Nucleus accumbens (tissue), 56 donors: ENCODE measurements around the gene ARID5B.

ENCODE experiments used
- DNase-seq, 56 donors: peaks; one replicate each; lab custom pipeline; 2025; lab: John Stamatoyannopoulos, UW

The ARID5B gene

GRCh38 chr10:61882621-61883370 is 18.7 kb upstream of the ARID5B start:
- peak in 4 of 56 donors; percentile 2 to 6 (median 2) for DNase-seq

- DNase-seq = no peak
These were observed 18.0 kb upstream of the ARID5B start for GRCh38 chr10:61883371-61884025.

- DNase-seq = no peak
These were observed 13.7 kb upstream of the ARID5B start for GRCh38 chr10:61887772-61888171.

GRCh38 chr10:61888744-61889143 is 12.8 kb upstream of the ARID5B start:
- no peak for DNase-seq

- DNase-seq = no peak
These were observed 11.1 kb upstream of the ARID5B start for GRCh38 chr10:61890430-61890829.

GRCh38 chr10:61890881-61891409 is 10.6 kb upstream of the ARID5B start:
- DNase-seq = no peak

- no peak for DNase-seq
These were observed 9.5 kb upstream of the ARID5B start for GRCh38 chr10:61891906-61892585.

- no peak for DNase-seq
These were observed 8.5 kb upstream of the ARID5B start for GRCh38 chr10:61892961-61893360.

GRCh38 chr10:61894133-61894532 is 7.4 kb upstream of the ARID5B start:
- DNase-seq = no peak

- DNase-seq = no peak
These were observed 5.5 kb upstream of the ARID5B start for GRCh38 chr10:61895898-61896600.

- peak in 49 of 56 donors; percentile 6 to 77 (median 45) for DNase-seq
These were observed 4.4 kb upstream of the ARID5B start for GRCh38 chr10:61896854-61897661.

GRCh38 chr10:61897671-61898434 is 3.6 kb upstream of the ARID5B start:
- DNase-seq = peak in 38 of 56 donors; percentile 3 to 75 (median 40)

- no peak for DNase-seq
These were observed 3.1 kb upstream of the ARID5B start for GRCh38 chr10:61898435-61898778.

- no peak for DNase-seq
These were observed 2.4 kb upstream of the ARID5B start for GRCh38 chr10:61899069-61899531.

GRCh38 chr10:61899663-61899996 is 1.9 kb upstream of the ARID5B start:
- no peak for DNase-seq

- peak in 44 of 56 donors; percentile 3 to 70 (median 36) for DNase-seq
These were observed 1.3 kb upstream of the ARID5B start for GRCh38 chr10:61899997-61900828.

- peak in 25 of 56 donors; percentile 16 to 78 (median 51) for DNase-seq
These were observed 438 bp downstream of the ARID5B start for GRCh38 chr10:61901829-61902444.
